Pancreas (tissue), 10 donors: ENCODE measurements around the gene C3orf18. TPM values are rescaled to one million over a fixed set of nuclear protein-coding genes. Genes with fewer than 3 reads are reported as not detected.

Source experiments
- ATAC-seq, 4 donors: fragments of 200-7000 bp; cut with Tn5 transposase; one replicate each; pipeline versions ENCODE4 v1.8.0 to v1.9.1; 2020; ENCODE audit warnings: mild to moderate bottlenecking in 4 of 4, moderate library complexity in 4 of 4
- DNase-seq, 6 donors: peaks; one replicate each; pipeline ENCODE4 v3.0.0-alpha.2; 2020
- FAIRE-seq: peaks from 2 replicates; lab custom pipeline; 2012; peaks lifted over from hg19 to GRCh38; lab: Jason Lieb, UNC
- H3K27ac ChIP-seq, 4 donors: fragments of 200-600 bp; sonication (generic); 1 replicate in 3 of 4; 2 replicates in 1 of 4; pipeline versions ENCODE4 v1.5.0 to v1.8.0; 2020
- H3K27me3 ChIP-seq, 4 donors: fragments of 200-600 bp; one replicate each; pipeline ENCODE4 v1.8.0; 2021
- H3K36me3 ChIP-seq, 3 donors: fragments of 200-600 bp; sonication (generic) in 1 of 3; one replicate each; pipeline versions ENCODE4 v1.5.0 to v1.8.0; 2020 to 2021
- H3K4me1 ChIP-seq, 3 donors: fragments of 200-600 bp; one replicate each; pipeline ENCODE4 v1.8.0; 2021
- H3K4me3 ChIP-seq, 4 donors: fragments of 200-600 bp; sonication (generic) in 2 of 4; one replicate each; pipeline versions ENCODE4 v1.5.0 to v1.8.0; 2020 to 2021
- H3K9me3 ChIP-seq, 4 donors: fragments of 200-600 bp; one replicate each; pipeline ENCODE4 v1.8.0; 2021
- CTCF ChIP-seq, 4 donors: fragments of 200-600 bp; sonication (generic) in 3 of 4; IDR thresholded peaks; one replicate each; pipeline versions ENCODE4 v1.5.0 to v1.8.0; 2021; ENCODE audit warnings: antibody characterized with exemption in 4 of 4
- WGBS, 2 donors: extraction: QIAGEN DNeasy Blood & Tissue Kit; methylation state at CpG; one replicate each; pipeline ENCODE4 v1.1.7; 2013; 5-methylcytosine and 5-hydroxymethylcytosine counted together
- intact Hi-C, 3 donors: fragments of 100-400 bp; cut with DNase I; formaldehyde crosslinking; loops; one replicate each; pipeline versions ENCODE4 v1.11.1 to v1.14.2; 2022
- polyA plus RNA-seq, 2 donors: library from polyadenylated mRNA; stranded (reverse); fragments of 200-250 nt; gene quantifications; one replicate each; pipeline ENCODE4 v1.2.3, GENCODE V29; 2013
- total RNA-seq, 6 donors: library from RNA; stranded (reverse); fragmentation: NEBNext Ultra II Directional in 4 of 6; extraction: Animal tissue kit (Norgen Biotek cat#: 25700) in 4 of 6; gene quantifications; one replicate each; pipeline versions ENCODE4 v1.2.1 to v1.2.4, GENCODE V29; 2021 to 2023
- donor health status: healthy with polysubstance abuse.
- donor health status: DM: no; HTN: no; CAD: no; lungs with moderate emphysema.
- donor health status: DM: no; HTN: no; CAD: no.
- donor health status: control.
- donor health status: control.
- donor health status: Bipolar disorder and iron deficiency.
- donor health status: DM: yes; HTN: yes; CAD: no.
- donor health status: DM: no; HTN: no; CAD: no.
- donor health status: DM: no; HTN: no; CAD: no.
- donor health status: DM: yes; HTN: yes; CAD: no.

The C3orf18 gene
- total and polyA plus RNA-seq, 8 donors = 3.2 to 8.9 (median 5.0) TPM

GRCh38 chr3:50519471-50520089 lies 48.0 kb downstream of the C3orf18 start:
- TF ChIP-seq CTCF (IDR thresholded peaks at IDR 0.05) = peak; percentile 81 to 90 (median 87)
- no peaks in the 10 kb centered on the region for H3K36me3 ChIP-seq
- FAIRE-seq (no peak), ATAC-seq (peak; percentile 81 to 95 (median 88)), DNase-seq (peak; percentile 45 to 88 (median 80))
- H3K4me3 ChIP-seq = no peak overlapping the region
- H3K27me3 ChIP-seq = no peaks in the 10 kb centered on the region
- no peak overlapping the region for H3K27ac ChIP-seq
- H3K4me1 ChIP-seq = no peaks in the 10 kb centered on the region
- H3K9me3 ChIP-seq = no peaks in the 10 kb centered on the region
- 12 to 14% methylated on average over 7 of the region's 7 CpGs for WGBS, 2 donors
- intact Hi-C loops = no loop called here

GRCh38 chr3:50518436-50518835 lies 49.1 kb downstream of the C3orf18 start:
- H3K36me3 ChIP-seq = no peaks in the 10 kb centered on the region
- intact Hi-C loops = no loop called here
- no peak for FAIRE-seq
- 74 to 80% methylated on average over 7 of the region's 7 CpGs for WGBS, 2 donors
- H3K4me3 ChIP-seq = no peak overlapping the region
- TF ChIP-seq CTCF (IDR thresholded peaks at IDR 0.05) = no peak
- H3K27me3 ChIP-seq = no peaks in the 10 kb centered on the region
- H3K9me3 ChIP-seq = no peaks in the 10 kb centered on the region
- H3K27ac ChIP-seq = no peak overlapping the region
- no peak for ATAC-seq
- H3K4me1 ChIP-seq = no peaks in the 10 kb centered on the region
- no peak for DNase-seq

- 89% methylated on average over 4 of the region's 4 CpGs for WGBS, 2 donors
- ATAC-seq = no peak
- FAIRE-seq = no peak
- Histone ChIP-seq H3K27ac (no peak overlapping the region), H3K36me3 (no peaks in the 10 kb centered on the region), H3K9me3 (no peaks in the 10 kb centered on the region), H3K27me3 (no peaks in the 10 kb centered on the region), H3K4me3 (no peak overlapping the region), H3K4me1 (no peaks in the 10 kb centered on the region)
- intact Hi-C loops = no loop called here
- no peak for DNase-seq
- TF ChIP-seq CTCF (IDR thresholded peaks at IDR 0.05) = no peak
Observed at GRCh38 chr3:50517721-50518206, 49.8 kb downstream of the C3orf18 start.

- intact Hi-C loops = no loop called here
- H3K27me3 ChIP-seq = no peaks in the 10 kb centered on the region
- no peaks in the 10 kb centered on the region for H3K36me3 ChIP-seq
- DNase-seq = no peak
- no peaks in the 10 kb centered on the region for H3K9me3 ChIP-seq
- FAIRE-seq = no peak
- H3K27ac ChIP-seq = no peak overlapping the region
- no peaks in the 10 kb centered on the region for H3K4me1 ChIP-seq
- no peak overlapping the region for H3K4me3 ChIP-seq
- TF ChIP-seq CTCF (IDR thresholded peaks at IDR 0.05) = no peak
- WGBS, 2 donors = 87 to 98% methylated on average over 4 of the region's 4 CpGs
- ATAC-seq = no peak
Observed at GRCh38 chr3:50516440-50516871, 51.1 kb downstream of the C3orf18 start.
